IMR-90 (cell line): ENCODE results near the gene TM4SF4. TPM values are rescaled to one million over a fixed set of nuclear protein-coding genes. Genes with fewer than 3 reads are reported as not detected.

ENCODE experiments used
- ATAC-seq: fragments of 200-7000 bp; cut with Tn5 transposase; 2 replicates; pipeline ENCODE4 v1.9.1; 2020; ENCODE audit warnings: low read depth, mild to moderate bottlenecking, moderate library complexity
- BruUV-seq: library from RNA; stranded (reverse); fragments of 400-500 nt; replicated peaks from 2 replicates; lab custom pipeline; 2021; lab: Mats Ljungman, UMichigan
- CTCF ChIA-PET: fragments of 300-600 bp; formaldehyde crosslinking; extraction: SDS; loops from one replicate; lab custom pipeline; 2021; ENCODE audit warnings: antibody characterized with exemption; lab: Yijun Ruan, JAX
- POLR2A ChIA-PET: fragments of 300-600 bp; sonication (Branson Sonifier 250); formaldehyde crosslinking; loops from one replicate; lab custom pipeline; 2022; ENCODE audit warnings: antibody characterized with exemption; ENCODE audit not compliant: unreplicated experiment; lab: Charles Lee
- DNase-seq: peaks from one replicate; pipeline ENCODE4 v3.0.0; 2013
- H2AFZ ChIP-seq: replicated peaks from 2 replicates; pipeline ENCODE3; 2013; ENCODE audit warnings: low read length, mild to moderate bottlenecking; ENCODE audit not compliant: poor library complexity
- H2AK5ac ChIP-seq: 2 replicates; pipeline ENCODE4 v1.6.1; 2013; ENCODE audit warnings: low read depth, low read length, inconsistent platforms
- H2AK9ac ChIP-seq: replicated peaks from 2 replicates; pipeline ENCODE3; 2013; ENCODE audit warnings: mild to moderate bottlenecking, low read depth, low read length, moderate library complexity; ENCODE audit not compliant: poor library complexity
- H2BK120ac ChIP-seq: 2 replicates; pipeline ENCODE4 v1.6.1; 2013; ENCODE audit warnings: low read depth, low read length, inconsistent platforms
- H2BK15ac ChIP-seq: 3 replicates; pipeline ENCODE4 v1.6.1; 2013; ENCODE audit warnings: low read depth, low read length, inconsistent platforms
- H2BK20ac ChIP-seq: 2 replicates; pipeline ENCODE4 v1.6.1; 2013; ENCODE audit warnings: low read depth, mild to moderate bottlenecking, inconsistent platforms, low read length, moderate library complexity
- H2BK5ac ChIP-seq: 2 replicates; pipeline ENCODE4 v1.6.1; 2013; ENCODE audit warnings: mild to moderate bottlenecking, low read depth, low read length, inconsistent platforms; ENCODE audit not compliant: poor library complexity, severe bottlenecking
- H3K14ac ChIP-seq: replicated peaks from 2 replicates; pipeline ENCODE4 v1.6.1; 2013; ENCODE audit warnings: low read depth, low read length, inconsistent platforms
- H3K18ac ChIP-seq: 2 replicates; pipeline ENCODE4 v1.6.1; 2013; ENCODE audit warnings: low read depth, low read length, control low read depth
- H3K23ac ChIP-seq: 2 replicates; pipeline ENCODE4 v1.6.1; 2013; ENCODE audit warnings: low read depth, low read length, inconsistent platforms
- H3K27ac ChIP-seq: 2 replicates; pipeline ENCODE4 v1.5.1; 2013; ENCODE audit warnings: mild to moderate bottlenecking, control low read depth, low read length; ENCODE audit not compliant: insufficient read depth
- H3K27me3 ChIP-seq: 2 replicates; pipeline ENCODE4 v1.6.1; 2013; ENCODE audit warnings: low read length; ENCODE audit not compliant: control insufficient read depth, insufficient read depth
- H3K36me3 ChIP-seq: 2 replicates; pipeline ENCODE4 v1.6.1; 2013; ENCODE audit warnings: low read length, mixed read lengths; ENCODE audit not compliant: control insufficient read depth, insufficient read depth
- H3K4ac ChIP-seq: 2 replicates; pipeline ENCODE4 v1.6.1; 2013; ENCODE audit warnings: low read depth, low read length, inconsistent platforms
- H3K4me1 ChIP-seq: 2 replicates; pipeline ENCODE4 v1.6.1; 2013; ENCODE audit warnings: low read length, mixed read lengths; ENCODE audit not compliant: control insufficient read depth, insufficient read depth
- H3K4me2 ChIP-seq: 2 replicates; pipeline ENCODE4 v1.6.1; 2013; ENCODE audit warnings: low read depth, mild to moderate bottlenecking, control low read depth, low read length, moderate library complexity
- H3K4me3 ChIP-seq: 2 replicates; pipeline ENCODE4 v1.5.1; 2013; ENCODE audit warnings: low read depth, mild to moderate bottlenecking, control low read depth, low read length, moderate library complexity; ENCODE audit not compliant: insufficient read depth
- H3K56ac ChIP-seq: 2 replicates; pipeline ENCODE4 v1.6.1; 2013; ENCODE audit warnings: low read length, inconsistent platforms; ENCODE audit not compliant: insufficient read depth; ENCODE audit errors: extremely low read depth
- H3K79me1 ChIP-seq, 2 experiments: 2 replicates each; pipeline ENCODE4 v1.6.1; 2013; ENCODE audit warnings: low read length in 2 of 2, inconsistent platforms in 1 of 2, low read depth in 1 of 2
- H3K9ac ChIP-seq: 2 replicates; pipeline ENCODE4 v1.6.1; 2013; ENCODE audit warnings: low read depth, low read length, control low read depth
- H3K9me1 ChIP-seq: 2 replicates; pipeline ENCODE4 v1.6.1; 2013; ENCODE audit warnings: low read length, inconsistent platforms; ENCODE audit not compliant: insufficient read depth
- H3K9me3 ChIP-seq: 2 replicates; pipeline ENCODE4 v1.6.1; 2013; ENCODE audit warnings: low read length; ENCODE audit not compliant: control insufficient read depth, insufficient read depth
- H4K20me1 ChIP-seq: 2 replicates; pipeline ENCODE4 v1.6.1; 2013; ENCODE audit warnings: low read length, inconsistent platforms; ENCODE audit not compliant: insufficient read depth
- H4K5ac ChIP-seq: 2 replicates; pipeline ENCODE4 v1.6.1; 2013; ENCODE audit warnings: mild to moderate bottlenecking, low read depth, low read length, control low read depth
- H4K8ac ChIP-seq, 2 experiments: 2 replicates each; pipeline ENCODE4 v1.6.1; 2013; ENCODE audit warnings: low read depth in 2 of 2, low read length in 2 of 2, control low read depth in 1 of 2, inconsistent platforms in 1 of 2
- H4K91ac ChIP-seq: 2 replicates; pipeline ENCODE4 v1.6.1; 2013; ENCODE audit warnings: low read depth, low read length, inconsistent platforms; ENCODE audit not compliant: insufficient read depth
- MAFK ChIP-seq: IDR thresholded peaks from 2 replicates; pipeline ENCODE4 v1.6.1; 2012; ENCODE audit warnings: low read depth, low read length, improper control_type of control experiment
- WGBS, 2 experiments: methylation state at CpG; one replicate each; pipeline versions ENCODE4 v1.1.5 to v1.1.7; 2013; ENCODE audit warnings: missing lambda C conversion rate in 2 of 2; ENCODE audit not compliant: insufficient read length in 1 of 2; ENCODE audit errors: extremely low coverage in 2 of 2; 5-methylcytosine and 5-hydroxymethylcytosine counted together
- dilution Hi-C: fragments of 300-500 bp; cut with HindIII; formaldehyde crosslinking; loops from one replicate; pipeline ENCODE4 v1.14.3; 2018; ENCODE audit warnings: low sequenced_read_pairs; ENCODE audit not compliant: unreplicated experiment
- in situ Hi-C: fragments of 300-500 bp; cut with MboI; formaldehyde crosslinking; loops from 3 replicates; pipeline ENCODE4 v1.14.3; 2019; ENCODE audit warnings: low sequenced_read_pairs, inconsistent platforms, mixed read lengths
- intact Hi-C: fragments of 100-400 bp; cut with micrococcal nuclease; formaldehyde crosslinking; loops from 2 replicates; pipeline ENCODE4 v1.10.0; 2022
- polyA plus RNA-seq, 3 experiments: library from polyadenylated mRNA; depleted of rRNA; stranded (reverse); fragments of >200 nt; gene quantifications; 2 replicates each; pipeline ENCODE4 v1.2.3, GENCODE V29; 2012; ENCODE audit warnings: low replicate concordance in 1 of 3
- total RNA-seq: library from RNA; depleted of rRNA; stranded (reverse); fragments of >200 nt; gene quantifications from 2 replicates; pipeline ENCODE4 v1.2.3, GENCODE V29; 2012
- TF ChIP-seq, protein P1 (sequence below): conservative IDR thresholded peaks from 2 replicates; pipeline ENCODE4 v1.5.1; 2012; ENCODE audit warnings: mild to moderate bottlenecking, low read depth, low read length, improper control_type of control experiment

The TM4SF4 gene
- total and polyA plus RNA-seq, 2 of the 4 experiments (the other 2 are of a cell fraction), result 0.60 to 1.6 TPM

DNA sequence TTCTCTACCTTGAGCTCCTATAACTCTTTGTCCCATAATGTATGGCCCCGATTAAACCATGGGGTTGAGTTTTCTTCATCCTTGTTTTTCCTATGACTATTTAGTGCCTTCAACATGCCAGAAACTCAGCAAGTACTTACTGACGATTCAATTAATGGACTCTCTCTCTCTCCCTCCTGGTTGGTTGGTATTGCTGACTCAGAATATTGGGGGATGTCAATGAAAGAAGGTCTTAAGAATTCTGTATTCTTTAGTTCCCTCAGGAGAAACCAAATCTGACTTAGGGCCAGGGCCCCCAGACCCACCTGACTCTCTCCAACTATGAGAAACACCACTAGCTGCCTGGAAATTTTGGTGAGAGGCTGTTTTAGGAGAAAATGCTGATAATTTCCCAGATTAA lies 40.8 kb downstream of the TM4SF4 start:
- H3K4ac ChIP-seq, result no peak overlapping the region
- H3K9me1 ChIP-seq, result 0 out of 2 replicates have a peak, but pooled peaks cover 3% of the 10 kb centered on the region
- in situ Hi-C loops, result no loop called here
- no TSS peak for BruUV-seq
- H3K36me3 ChIP-seq, result peaks cover 10% of the 10 kb centered on the region
- no peaks in the 10 kb centered on the region for H4K20me1 ChIP-seq
- H3K27me3 ChIP-seq, result no peaks in the 10 kb centered on the region
- no peak overlapping the region for H2AFZ ChIP-seq
- no peak overlapping the region for H2AK9ac ChIP-seq
- ATAC-seq (no peak), DNase-seq (no peak)
- no peak overlapping the region for H3K9ac ChIP-seq
- H3K4me3 ChIP-seq, result no peak overlapping the region
- H2AK5ac ChIP-seq, result no peak overlapping the region
- H3K23ac ChIP-seq, result no peak overlapping the region
- H3K14ac ChIP-seq, result no peak overlapping the region
- H3K9me3 ChIP-seq, result no peaks in the 10 kb centered on the region
- POLR2A ChIA-PET, result no interaction called here
- H4K8ac ChIP-seq, result no peak overlapping the region
- dilution Hi-C loops, result loop anchor here (25.0 kb wide), 1 partner anchor 222 kb away; no protein-coding TSS in a partner anchor
- no peak overlapping the region for H4K5ac ChIP-seq
- no peak overlapping the region for H2BK20ac ChIP-seq
- WGBS, 2 experiments, result no CpG with 5 or more reads among the region's 2 CpGs
- TF ChIP-seq MAFK, result peak; percentile 66
- TF ChIP-seq, protein P1, sequence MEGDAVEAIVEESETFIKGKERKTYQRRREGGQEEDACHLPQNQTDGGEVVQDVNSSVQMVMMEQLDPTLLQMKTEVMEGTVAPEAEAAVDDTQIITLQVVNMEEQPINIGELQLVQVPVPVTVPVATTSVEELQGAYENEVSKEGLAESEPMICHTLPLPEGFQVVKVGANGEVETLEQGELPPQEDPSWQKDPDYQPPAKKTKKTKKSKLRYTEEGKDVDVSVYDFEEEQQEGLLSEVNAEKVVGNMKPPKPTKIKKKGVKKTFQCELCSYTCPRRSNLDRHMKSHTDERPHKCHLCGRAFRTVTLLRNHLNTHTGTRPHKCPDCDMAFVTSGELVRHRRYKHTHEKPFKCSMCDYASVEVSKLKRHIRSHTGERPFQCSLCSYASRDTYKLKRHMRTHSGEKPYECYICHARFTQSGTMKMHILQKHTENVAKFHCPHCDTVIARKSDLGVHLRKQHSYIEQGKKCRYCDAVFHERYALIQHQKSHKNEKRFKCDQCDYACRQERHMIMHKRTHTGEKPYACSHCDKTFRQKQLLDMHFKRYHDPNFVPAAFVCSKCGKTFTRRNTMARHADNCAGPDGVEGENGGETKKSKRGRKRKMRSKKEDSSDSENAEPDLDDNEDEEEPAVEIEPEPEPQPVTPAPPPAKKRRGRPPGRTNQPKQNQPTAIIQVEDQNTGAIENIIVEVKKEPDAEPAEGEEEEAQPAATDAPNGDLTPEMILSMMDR, result no peak
- CTCF ChIA-PET, result no interaction called here
- no peak overlapping the region for H3K56ac ChIP-seq
- no peak overlapping the region for H2BK120ac ChIP-seq
- peaks cover 3 to 4% of the 10 kb centered on the region in 2 experiments; a peak in 2 of 4 replicates for H3K79me1 ChIP-seq
- H3K18ac ChIP-seq, result no peak overlapping the region
- H2BK15ac ChIP-seq, result no peak overlapping the region
- no peak overlapping the region for H3K4me2 ChIP-seq
- H3K4me1 ChIP-seq, result no peaks in the 10 kb centered on the region
- H3K27ac ChIP-seq, result no peak overlapping the region
- intact Hi-C loops, result no loop called here
- H2BK5ac ChIP-seq, result no peak overlapping the region
- no peak overlapping the region for H4K91ac ChIP-seq
